ENCODE measurements around the gene DBNDD1. TPM values are rescaled to one million over a fixed set of nuclear protein-coding genes. Genes with fewer than 3 reads are reported as not detected.

DBNDD1 gene
- total RNA-seq, 6 experiments from 2014 or later: 1.9 to 2.6 (median 2.1) TPM

DNA sequence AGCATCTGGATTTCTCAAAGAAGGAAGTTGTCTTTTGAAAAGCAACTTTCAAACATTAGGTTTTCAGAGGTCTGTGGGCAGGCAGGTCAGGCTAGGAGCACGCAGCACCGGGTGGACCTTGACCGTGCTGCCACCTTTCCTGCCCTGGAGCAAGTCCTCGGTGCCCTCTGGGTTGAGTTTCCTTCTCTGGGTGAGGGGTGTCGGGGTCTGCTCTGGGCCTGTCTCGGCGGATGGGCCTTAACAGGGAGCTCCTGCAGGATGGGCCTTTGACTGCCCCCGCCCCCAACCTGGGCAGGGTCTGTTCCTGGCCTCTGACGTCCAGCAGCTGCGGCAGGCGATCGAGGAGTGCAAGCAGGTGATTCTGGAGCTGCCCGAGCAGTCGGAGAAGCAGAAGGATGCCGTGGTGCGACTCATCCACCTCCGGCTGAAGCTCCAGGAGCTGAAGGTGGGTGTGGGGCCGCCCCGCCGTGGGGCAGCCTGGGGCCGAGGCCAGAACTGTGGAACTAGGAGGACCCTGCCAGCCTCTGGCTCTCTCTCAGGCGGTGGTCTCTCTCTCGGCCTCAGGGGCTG is 62.0 kb downstream of the DBNDD1 start:
- no peak for DNase-seq
- H3K4me3 Mint-ChIP-seq: no peak overlapping the region
- TF ChIP-seq, protein P1, sequence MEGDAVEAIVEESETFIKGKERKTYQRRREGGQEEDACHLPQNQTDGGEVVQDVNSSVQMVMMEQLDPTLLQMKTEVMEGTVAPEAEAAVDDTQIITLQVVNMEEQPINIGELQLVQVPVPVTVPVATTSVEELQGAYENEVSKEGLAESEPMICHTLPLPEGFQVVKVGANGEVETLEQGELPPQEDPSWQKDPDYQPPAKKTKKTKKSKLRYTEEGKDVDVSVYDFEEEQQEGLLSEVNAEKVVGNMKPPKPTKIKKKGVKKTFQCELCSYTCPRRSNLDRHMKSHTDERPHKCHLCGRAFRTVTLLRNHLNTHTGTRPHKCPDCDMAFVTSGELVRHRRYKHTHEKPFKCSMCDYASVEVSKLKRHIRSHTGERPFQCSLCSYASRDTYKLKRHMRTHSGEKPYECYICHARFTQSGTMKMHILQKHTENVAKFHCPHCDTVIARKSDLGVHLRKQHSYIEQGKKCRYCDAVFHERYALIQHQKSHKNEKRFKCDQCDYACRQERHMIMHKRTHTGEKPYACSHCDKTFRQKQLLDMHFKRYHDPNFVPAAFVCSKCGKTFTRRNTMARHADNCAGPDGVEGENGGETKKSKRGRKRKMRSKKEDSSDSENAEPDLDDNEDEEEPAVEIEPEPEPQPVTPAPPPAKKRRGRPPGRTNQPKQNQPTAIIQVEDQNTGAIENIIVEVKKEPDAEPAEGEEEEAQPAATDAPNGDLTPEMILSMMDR (IDR thresholded peaks at IDR 0.05): no peak
- no peak overlapping the region for H3K27ac Mint-ChIP-seq
- H3K36me3 Mint-ChIP-seq (ENCODE audit: low read depth): peaks cover 20% of the 10 kb centered on the region
- H3K4me1 Mint-ChIP-seq (ENCODE audit: low read depth): no peaks in the 10 kb centered on the region
- H3K9me3 Mint-ChIP-seq: no peaks in the 10 kb centered on the region
- H3K27me3 Mint-ChIP-seq (ENCODE audit: insufficient read depth): peaks cover 2% of the 10 kb centered on the region; the same call in 1 of the 2 replicates

DNA sequence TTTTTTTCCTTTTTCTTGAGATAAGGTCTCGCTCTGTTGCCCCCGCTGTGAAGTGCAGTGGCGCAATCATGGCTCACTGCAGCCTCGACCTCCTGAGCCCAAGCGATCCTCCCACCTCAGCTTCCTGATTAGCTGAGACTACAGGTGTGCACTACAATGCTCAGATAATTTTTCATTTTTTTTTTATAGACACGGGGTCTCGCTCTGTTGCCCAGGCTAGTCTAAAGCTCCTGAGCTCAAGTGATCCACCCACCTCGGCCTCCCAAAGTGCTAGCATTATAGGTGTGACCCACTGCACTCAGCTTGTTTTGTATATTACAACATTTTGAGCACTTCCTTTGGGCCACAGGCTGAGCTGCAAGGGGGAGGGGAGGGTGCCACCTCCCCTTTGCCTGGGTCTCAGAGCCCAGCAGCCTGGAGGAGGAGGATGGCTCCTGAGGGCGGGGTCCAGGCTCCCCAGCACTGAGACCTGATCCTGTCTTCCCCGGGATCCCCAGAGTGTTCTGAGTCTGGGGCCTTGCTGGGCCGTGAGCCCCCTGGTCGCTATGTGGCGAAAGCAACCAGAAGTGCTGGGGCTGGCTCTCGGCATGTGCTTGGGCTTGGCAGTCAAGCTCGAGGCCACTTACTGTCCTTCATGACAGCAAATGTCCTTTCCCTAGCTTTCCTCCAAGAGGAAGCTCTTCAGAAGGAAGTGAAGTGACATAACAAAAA is 62.6 kb downstream of the DBNDD1 start:
- H3K27ac Mint-ChIP-seq: no peak overlapping the region
- no peak for DNase-seq

DNA sequence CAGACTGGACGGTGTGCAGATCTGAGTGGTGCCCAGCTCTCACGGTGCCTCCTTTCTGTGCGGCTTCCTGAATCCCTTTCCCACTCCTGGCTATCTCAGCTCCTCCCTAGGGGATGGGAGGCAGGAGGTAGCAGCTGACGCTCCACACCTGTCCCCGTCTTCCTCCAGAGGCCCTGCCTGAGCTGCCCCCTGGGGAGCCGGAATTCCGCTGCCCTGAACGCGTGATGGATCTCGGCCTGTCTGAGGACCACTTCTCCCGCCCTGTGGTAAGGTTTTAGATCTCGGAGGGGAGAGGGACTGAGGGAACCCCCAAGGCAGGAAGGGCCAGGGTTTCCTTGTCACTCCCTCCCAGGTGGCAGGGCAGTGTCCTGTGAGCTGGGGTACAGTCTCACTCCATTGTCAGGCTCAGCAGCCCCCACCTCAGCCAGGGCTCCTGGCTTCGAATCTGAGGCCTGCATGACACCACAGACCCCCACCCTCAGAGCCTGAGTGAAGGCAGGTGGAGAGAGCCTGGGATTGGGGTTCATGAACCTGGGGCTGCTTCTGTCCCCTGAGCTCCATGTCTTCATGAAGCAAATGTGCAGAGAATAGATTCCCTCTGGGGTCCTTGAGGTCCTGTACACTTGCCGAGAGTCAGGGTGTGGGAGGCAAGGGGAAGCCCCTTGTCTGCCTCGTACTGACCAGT is 64.1 kb downstream of the DBNDD1 start:
- no peak overlapping the region for H3K27ac Mint-ChIP-seq
- H3K9me3 Mint-ChIP-seq: no peaks in the 10 kb centered on the region
- H3K27me3 Mint-ChIP-seq (ENCODE audit: insufficient read depth): peaks cover 2% of the 10 kb centered on the region
- TF ChIP-seq, protein P1 (IDR thresholded peaks at IDR 0.05): no peak
- H3K4me1 Mint-ChIP-seq (ENCODE audit: low read depth): peaks cover 2% of the 10 kb centered on the region
- DNase-seq: no peak
- H3K4me3 Mint-ChIP-seq: no peak overlapping the region
- peaks cover 20% of the 10 kb centered on the region for H3K36me3 Mint-ChIP-seq (ENCODE audit: low read depth)

More for the DNA sequence above, 62.6 kb downstream of the DBNDD1 start:
- TF ChIP-seq, protein P1 (IDR thresholded peaks at IDR 0.05): no peak
- no peaks in the 10 kb centered on the region for H3K9me3 Mint-ChIP-seq
- H3K27me3 Mint-ChIP-seq (ENCODE audit: insufficient read depth): peaks cover 2% of the 10 kb centered on the region; the same call in 1 of the 2 replicates
- H3K4me1 Mint-ChIP-seq (ENCODE audit: low read depth): no peaks in the 10 kb centered on the region
- H3K36me3 Mint-ChIP-seq (ENCODE audit: low read depth): peaks cover 20% of the 10 kb centered on the region
- H3K4me3 Mint-ChIP-seq: no peak overlapping the region

Other genes with a start within 250 kb of the DBNDD1 start
- 10 to 100 TPM; 13.6 to 26.3 (median 21.9) TPM for gene FANCA, start 202.8 kb downstream of the DBNDD1 start, total RNA-seq (2021; fragmentation: NEBNext Ultra II Directional; extraction: Animal tissue kit (Norgen Biotek cat#: 25700))
- 1 to 10 TPM; 1.5 to 2.5 (median 1.9) TPM for gene SPIRE2, start 191.0 kb downstream of the DBNDD1 start, total RNA-seq (2021; fragmentation: NEBNext Ultra II Directional; extraction: Animal tissue kit (Norgen Biotek cat#: 25700))
- 100 to 1,000 TPM; 157 to 202 (median 170) TPM for gene TCF25, start 145.9 kb downstream of the DBNDD1 start, total RNA-seq (2021; fragmentation: NEBNext Ultra II Directional; extraction: Animal tissue kit (Norgen Biotek cat#: 25700))
- gene MC1R, start 100.6 kb downstream of the DBNDD1 start, total RNA-seq (2021; fragmentation: NEBNext Ultra II Directional; extraction: Animal tissue kit (Norgen Biotek cat#: 25700)): 1 to 10 TPM; 2.1 to 3.2 (median 3.0) TPM
- gene TUBB3, start 96.1 kb downstream of the DBNDD1 start, total RNA-seq (2021; fragmentation: NEBNext Ultra II Directional; extraction: Animal tissue kit (Norgen Biotek cat#: 25700)): 100 to 1,000 TPM; 147 to 212 (median 164) TPM
- gene DEF8, start 70.7 kb downstream of the DBNDD1 start, total RNA-seq (2021; fragmentation: NEBNext Ultra II Directional; extraction: Animal tissue kit (Norgen Biotek cat#: 25700)): 10 to 100 TPM; 59.6 to 69.2 (median 65.9) TPM
- gene PRDM7, start 57.9 kb upstream of the DBNDD1 start, total RNA-seq (2021; fragmentation: NEBNext Ultra II Directional; extraction: Animal tissue kit (Norgen Biotek cat#: 25700)): not detected

Data from HFFc6 (cell line).